Ammon's horn (tissue), 1 donor: ENCODE results near the gene EIF4H.
"Not testable (repeated sequence)": the region's sequence is repeated elsewhere in the genome, so short reads cannot be mapped to it uniquely, and the experiment has no call there.

ENCODE experiments used
- DNase-seq: peaks from one replicate; pipeline ENCODE4 v3.0.0-alpha.2; 2016; ENCODE audit warnings: low spot score

The EIF4H gene

DNA sequence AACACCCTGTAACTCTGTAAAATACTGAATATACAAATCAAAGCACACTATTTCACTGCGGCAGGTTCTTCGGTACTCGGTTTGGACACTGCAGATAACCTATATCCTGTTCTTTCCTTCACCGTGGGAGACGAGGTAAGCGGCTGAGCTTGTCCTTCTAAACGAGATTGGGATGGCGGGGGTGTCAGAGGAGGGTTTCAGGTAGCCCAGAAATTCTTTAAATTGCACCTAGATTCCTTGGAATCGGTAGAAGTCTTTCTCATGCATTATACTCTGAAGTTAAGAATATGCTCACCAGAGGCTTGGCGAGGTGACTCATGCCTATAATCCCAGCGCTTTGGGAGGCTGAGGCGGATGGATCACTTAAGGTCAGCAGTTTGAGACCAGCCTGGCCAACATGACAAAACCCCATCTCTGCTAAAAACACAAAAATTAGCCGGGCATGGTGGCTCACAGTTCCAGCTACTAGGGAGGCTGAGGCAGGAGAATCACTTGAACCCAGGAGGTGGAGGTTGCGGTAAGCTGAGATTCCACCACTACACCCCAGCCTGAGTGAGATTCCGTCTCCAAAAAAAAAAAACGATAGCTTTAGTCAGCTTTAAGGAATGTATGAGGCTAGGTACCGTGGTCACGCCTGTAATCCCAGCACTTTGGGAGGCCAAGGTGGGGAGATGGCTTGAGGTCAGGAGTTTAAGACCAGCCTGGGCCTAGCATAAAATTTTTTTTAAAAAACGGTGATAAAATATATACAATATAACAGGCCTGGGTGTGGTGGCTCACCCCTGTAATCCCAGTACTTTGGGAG is 25.6 kb downstream of the EIF4H start:
- DNase-seq = no peak

GRCh38 chr7:74202841-74203556 is 28.8 kb downstream of the EIF4H start:
- peak; percentile 55 for DNase-seq

DNA sequence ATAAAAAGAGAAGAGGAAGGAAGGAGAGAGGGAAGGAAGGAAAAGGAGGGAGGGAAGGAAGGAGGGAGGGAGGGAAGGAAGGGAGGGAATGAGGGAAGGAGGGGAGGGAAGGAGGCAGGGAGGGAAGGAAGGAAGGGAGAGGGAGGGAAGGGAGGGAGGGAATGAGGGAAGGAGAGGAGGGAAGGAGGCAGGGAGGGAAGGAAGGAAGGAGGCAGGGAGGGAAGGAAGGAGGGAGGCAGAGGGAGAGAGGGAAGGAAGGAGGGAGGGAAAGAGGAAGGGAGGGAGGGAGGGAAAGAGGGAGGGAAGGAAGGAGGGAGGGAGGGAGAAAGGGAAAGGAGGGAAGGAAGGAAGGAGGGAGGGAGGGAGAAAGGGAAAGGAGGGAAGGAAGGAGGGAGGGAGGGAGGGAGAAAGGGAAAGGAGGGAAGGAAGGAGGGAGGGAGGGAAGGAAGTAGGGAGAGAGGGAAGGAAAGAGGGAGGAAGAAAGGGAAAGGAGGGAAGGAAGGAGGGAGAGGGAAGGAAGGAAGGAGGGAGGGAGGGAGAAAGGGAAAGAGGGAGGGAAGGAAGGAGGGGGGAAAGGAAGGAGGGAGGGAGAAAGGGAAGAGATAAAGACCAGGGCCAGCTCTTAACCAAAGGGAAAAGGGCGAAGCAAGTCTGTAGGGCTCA is 29.9 kb downstream of the EIF4H start:
- DNase-seq = no peak

- not testable (repeated sequence) for DNase-seq
Observed at GRCh38 chr7:74206052-74206451, 31.9 kb downstream of the EIF4H start.

DNA sequence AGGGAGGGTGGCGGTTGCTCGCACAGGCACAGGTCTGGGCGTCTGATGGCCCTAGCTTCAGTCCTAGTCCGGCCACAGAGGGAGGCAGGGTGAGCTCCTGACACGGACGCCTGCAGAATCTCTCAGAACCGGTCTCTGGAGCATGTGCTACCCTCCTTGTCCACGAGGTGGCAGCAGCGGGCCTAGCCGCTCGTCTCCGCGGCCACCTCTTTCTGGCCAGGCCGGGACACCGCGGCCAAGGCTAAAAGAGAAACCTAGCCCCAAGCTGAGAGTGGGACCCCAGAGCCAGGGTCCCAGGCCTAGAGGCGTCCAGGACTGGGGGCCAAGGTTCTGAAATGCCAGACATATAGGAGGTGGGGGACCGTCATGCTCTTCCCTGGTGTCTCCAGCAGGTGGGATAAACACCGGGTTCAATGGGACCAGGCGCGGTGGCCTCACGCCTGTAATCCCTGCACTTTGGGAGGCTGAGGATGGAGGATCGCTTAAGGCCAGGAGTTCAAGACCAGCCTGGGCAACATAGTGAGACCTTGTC is 32.5 kb downstream of the EIF4H start:
- DNase-seq = peak; percentile 88

DNA sequence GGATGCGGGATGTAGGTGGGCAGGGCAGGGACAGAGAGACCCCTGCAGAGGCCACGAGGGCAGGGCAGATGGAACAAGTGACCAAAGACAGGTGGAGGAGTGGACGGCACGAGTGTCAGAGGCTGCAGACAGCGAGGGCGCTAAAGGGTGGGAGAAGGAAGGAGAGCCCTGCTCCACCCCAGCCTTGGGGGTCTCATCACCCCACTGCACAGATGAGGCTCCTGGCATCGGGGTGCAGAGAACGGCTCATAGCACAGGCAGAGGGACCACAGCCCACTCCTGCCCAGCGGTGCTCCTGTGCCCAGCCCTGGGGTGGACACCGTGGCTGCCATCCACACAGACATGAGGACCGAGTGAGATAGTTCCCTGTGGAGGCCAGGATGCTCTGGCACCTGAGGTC is 33.4 kb downstream of the EIF4H start:
- DNase-seq = no peak

DNA sequence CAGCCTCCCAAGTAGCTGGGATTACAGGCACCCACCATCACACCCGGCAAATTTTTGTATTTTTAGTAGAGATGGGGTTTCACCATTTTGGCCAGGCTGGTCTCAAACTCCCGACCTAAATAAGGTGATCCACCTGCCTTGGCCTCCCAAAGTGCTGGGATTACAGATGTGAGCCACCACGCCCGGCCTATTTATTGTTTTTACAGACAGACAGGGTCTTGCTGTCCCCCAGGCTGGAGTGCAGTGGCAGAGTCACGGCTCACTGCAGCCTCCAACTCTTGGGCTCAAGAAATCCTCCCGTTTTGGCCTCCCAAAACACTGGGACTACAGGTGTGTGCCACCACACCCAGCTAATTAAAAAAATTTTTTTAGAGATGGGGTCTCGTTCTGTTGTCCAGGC is 34.1 kb downstream of the EIF4H start:
- DNase-seq = not testable (repeated sequence)

DNA sequence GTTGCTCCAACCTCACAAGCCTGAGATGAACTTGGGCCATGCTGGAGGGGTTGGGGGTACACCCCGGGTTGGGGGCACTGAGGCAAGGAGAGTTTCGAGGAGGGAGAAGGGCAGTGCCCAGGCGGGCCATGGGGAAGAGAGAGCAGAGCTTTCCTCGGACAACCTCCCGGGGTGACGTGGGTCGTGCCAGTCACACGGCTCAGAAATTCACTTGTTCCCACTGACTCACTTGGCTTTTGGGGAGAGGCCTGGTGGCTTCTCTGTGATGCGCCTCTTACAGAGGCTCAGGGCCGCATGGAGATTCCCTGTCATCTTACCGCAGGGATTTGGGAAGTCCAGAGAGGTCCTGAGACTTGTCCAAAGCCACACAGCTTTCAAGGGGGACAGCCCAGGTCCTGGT is 38.5 kb downstream of the EIF4H start:
- no peak for DNase-seq

DNA sequence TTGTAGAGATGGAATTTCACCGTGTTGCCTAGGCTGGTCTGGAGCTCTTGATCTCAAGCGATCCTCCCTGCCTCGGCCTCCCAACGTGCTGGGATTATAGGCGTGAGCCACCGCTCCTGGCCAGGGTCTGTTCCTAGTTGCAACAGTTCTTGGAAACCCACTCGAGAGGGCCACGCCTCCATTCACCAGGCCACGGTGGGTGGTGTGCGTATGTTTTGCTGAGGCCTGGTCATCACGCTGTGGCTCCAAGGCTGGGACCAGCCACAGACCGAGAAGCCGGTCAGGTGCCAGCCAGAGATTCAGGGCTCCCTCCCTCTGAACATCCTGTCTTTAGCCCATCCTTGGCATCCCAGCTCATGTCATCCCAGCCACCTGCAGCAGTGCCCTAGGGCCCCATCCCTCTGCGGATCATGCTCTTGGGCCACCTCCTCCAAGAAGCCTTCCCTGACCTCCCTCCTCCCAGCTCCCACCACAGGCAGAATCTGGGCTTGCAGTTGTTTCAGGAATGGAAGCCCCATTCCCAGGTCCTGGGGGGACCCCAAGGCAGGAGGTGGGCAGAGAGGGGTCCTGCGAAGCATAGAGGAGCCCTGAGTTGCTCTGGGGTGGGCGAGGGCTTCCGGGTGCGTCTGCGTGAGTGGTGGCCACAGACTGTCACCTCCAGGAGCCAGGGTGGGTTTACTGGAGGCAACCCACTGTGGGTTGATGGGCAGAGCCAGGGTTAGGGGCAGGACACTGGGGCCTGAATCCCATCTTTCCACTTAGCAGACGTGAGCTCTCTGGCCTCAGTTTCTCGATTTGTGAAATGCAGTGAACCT is 40.9 kb downstream of the EIF4H start:
- no peak for DNase-seq

- DNase-seq = no peak
Observed at GRCh38 chr7:74215921-74216320, 41.8 kb downstream of the EIF4H start.

GRCh38 chr7:74216361-74216761 is 42.2 kb downstream of the EIF4H start:
- DNase-seq = no peak

GRCh38 chr7:74217455-74218342 is 43.5 kb downstream of the EIF4H start:
- peak; percentile 50 for DNase-seq

DNA sequence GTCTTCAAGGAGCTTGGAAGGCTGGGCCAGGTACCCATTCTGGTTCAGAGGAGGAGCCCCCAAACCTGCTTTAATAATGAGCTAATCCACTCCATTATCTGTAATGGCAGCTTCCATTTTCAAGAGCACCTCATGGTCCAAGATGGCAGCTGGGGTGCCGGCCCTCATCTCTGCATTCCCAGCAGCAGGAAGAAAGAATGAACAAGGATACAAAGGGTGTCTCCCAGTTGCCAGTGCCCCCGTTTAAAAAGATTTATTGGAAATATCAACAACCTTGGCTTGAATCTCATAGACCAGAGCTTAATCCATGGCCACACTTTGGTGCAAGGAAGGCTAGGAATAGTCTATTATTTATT is 44.2 kb downstream of the EIF4H start:
- no peak for DNase-seq

DNA sequence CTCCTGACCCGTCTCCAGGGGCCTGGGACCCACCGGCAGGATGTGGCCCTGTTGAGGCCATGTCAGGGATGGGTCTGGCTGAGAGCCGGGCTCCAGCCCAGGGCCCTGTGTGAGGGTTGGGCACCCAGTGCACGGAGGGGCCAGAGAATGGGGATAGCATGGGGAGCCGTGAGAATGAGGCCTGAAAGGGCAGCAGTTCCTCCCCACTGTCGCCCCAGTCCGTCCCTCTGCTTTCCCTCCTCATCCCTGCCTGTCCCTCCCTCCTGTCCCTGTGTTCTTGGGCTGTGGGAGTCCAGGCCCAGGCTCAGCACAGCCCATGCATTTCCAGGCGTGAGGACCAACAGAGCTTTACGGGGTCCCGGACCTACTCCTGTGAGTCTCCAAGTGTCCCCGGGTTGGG is 45.3 kb downstream of the EIF4H start:
- DNase-seq = no peak

- no peak for DNase-seq
Observed at GRCh38 chr7:74220229-74220628, 46.1 kb downstream of the EIF4H start.

GRCh38 chr7:74221713-74222112 is 47.6 kb downstream of the EIF4H start:
- no peak for DNase-seq

- DNase-seq = no peak
Observed at GRCh38 chr7:74222851-74223710, 48.9 kb downstream of the EIF4H start.

GRCh38 chr7:74223711-74224510 is 49.8 kb downstream of the EIF4H start:
- no peak for DNase-seq

DNA sequence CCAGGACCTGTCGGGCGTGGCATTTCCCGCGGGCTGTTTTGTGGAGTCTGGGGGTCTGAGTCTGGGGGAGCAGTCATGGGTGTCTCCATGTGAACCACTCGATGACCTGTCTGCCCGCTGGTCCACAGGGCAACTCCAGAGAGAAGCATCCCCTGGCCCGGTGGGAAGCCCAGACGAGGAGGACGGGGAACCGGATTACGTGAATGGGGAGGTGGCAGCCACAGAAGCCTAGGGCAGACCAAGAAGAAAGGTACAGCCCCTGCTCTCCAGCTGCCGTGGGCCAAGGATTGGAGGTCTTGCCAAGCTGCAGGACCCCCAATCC is 50.3 kb downstream of the EIF4H start:
- no peak for DNase-seq
